Measurements from ENCODE around the gene SLC12A4.

The SLC12A4 gene

GRCh38 chr16:67930191-67930590 lies 38.2 kb downstream of the SLC12A4 start:
- no peak overlapping the region for H3K4me3 ChIP-seq (replicated peaks; ENCODE audit: low read depth, low read length)
- DNase-seq (ENCODE audit: low read depth), result no peak
- TF ChIP-seq, protein P1, sequence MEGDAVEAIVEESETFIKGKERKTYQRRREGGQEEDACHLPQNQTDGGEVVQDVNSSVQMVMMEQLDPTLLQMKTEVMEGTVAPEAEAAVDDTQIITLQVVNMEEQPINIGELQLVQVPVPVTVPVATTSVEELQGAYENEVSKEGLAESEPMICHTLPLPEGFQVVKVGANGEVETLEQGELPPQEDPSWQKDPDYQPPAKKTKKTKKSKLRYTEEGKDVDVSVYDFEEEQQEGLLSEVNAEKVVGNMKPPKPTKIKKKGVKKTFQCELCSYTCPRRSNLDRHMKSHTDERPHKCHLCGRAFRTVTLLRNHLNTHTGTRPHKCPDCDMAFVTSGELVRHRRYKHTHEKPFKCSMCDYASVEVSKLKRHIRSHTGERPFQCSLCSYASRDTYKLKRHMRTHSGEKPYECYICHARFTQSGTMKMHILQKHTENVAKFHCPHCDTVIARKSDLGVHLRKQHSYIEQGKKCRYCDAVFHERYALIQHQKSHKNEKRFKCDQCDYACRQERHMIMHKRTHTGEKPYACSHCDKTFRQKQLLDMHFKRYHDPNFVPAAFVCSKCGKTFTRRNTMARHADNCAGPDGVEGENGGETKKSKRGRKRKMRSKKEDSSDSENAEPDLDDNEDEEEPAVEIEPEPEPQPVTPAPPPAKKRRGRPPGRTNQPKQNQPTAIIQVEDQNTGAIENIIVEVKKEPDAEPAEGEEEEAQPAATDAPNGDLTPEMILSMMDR (IDR thresholded peaks at IDR 0.05; ENCODE audit: low read length, missing control alignments), result no peak

DNA sequence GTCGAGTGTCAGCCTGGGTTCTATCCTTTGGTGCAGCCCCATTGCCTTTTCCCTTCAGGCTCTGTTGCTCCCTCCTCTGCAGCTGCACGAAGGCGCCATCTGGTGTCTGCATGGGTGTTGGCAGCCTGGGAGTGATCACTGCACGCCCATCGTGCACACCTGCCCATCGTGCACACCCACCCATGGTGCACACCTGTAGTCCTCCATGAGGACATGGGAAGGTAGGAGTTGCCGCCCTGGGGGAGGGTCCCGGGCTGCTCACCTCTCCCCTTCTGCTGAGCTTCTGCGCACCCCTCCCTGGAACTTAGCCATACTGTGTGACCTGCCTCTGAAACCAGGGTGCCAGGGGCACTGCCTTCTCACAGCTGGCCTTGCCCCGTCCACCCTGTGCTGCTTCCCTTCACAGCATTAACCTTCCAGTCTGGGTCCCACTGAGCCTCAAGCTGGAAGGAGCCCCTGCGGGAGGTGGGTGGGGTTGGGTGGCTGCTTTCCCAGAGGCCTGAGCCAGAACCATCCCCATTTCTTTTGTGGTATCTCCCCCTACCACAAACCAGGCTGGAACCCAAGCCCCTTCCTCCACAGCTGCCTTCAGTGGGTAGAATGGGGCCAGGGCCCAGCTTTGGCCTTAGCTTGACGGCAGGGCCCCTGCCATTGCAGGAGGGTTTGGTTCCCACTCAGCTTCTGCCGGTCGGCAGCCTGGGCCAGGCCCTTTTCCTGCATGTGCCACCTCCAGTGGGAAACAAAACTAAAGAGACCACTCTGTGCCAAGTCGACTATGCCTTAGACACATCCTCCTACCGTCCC lies 39.7 kb downstream of the SLC12A4 start:
- no peak overlapping the region for H3K4me3 ChIP-seq (replicated peaks; ENCODE audit: low read depth, low read length)
- DNase-seq (ENCODE audit: low read depth), result peak; percentile 66
- TF ChIP-seq, protein P1 (IDR thresholded peaks at IDR 0.05; ENCODE audit: low read length, missing control alignments), result peak; percentile 93

GRCh38 chr16:67928147-67928546 lies 40.3 kb downstream of the SLC12A4 start:
- DNase-seq (ENCODE audit: low read depth), result no peak
- TF ChIP-seq, protein P1 (IDR thresholded peaks at IDR 0.05; ENCODE audit: low read length, missing control alignments), result no peak

DNA sequence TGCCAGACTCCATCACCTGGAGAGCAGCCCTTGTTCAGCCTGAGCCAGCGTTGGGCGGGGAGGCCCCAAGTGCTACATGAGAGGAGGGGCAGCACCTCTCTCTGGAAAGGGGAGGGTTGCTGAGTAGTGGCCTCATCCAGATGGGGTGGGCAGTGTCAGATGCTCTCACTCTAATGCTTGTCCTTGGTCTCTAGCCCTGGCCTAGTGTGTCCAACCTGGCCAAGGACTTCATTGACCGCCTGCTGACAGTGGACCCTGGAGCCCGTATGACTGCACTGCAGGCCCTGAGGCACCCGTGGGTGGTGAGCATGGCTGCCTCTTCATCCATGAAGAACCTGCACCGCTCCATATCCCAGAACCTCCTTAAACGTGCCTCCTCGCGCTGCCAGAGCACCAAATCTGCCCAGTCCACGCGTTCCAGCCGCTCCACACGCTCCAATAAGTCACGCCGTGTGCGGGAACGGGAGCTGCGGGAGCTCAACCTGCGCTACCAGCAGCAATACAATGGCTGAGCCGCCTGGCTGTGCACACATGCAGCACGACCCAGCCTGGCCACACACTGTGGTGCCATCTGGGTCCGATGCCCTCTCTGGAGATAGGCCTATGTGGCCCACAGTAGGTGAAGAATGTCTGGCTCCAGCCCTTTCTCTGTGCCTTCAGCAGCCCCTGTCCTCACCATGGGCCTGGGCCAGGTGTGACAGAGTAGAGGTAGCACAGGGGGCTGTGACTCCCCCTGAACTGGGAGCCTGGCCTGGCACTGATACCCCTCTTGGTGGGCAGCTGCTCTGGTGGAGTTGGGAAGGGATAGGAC lies 41.1 kb downstream of the SLC12A4 start:
- TF ChIP-seq, protein P1 (IDR thresholded peaks at IDR 0.05; ENCODE audit: low read length, missing control alignments), result no peak
- no peak for DNase-seq (ENCODE audit: low read depth)
- no peak overlapping the region for H3K4me3 ChIP-seq (replicated peaks; ENCODE audit: low read depth, low read length)

More at GRCh38 chr16:67928147-67928546, 40.3 kb downstream of the SLC12A4 start:
- no peak overlapping the region for H3K4me3 ChIP-seq (replicated peaks; ENCODE audit: low read depth, low read length)

- no peak overlapping the region for H3K4me3 ChIP-seq (replicated peaks; ENCODE audit: low read depth, low read length)
- TF ChIP-seq, protein P1 (IDR thresholded peaks at IDR 0.05; ENCODE audit: low read length, missing control alignments), result no peak
- no peak for DNase-seq (ENCODE audit: low read depth)
Observed at GRCh38 chr16:67926181-67926750, 42.2 kb downstream of the SLC12A4 start.

GRCh38 chr16:67924140-67924906 lies 44.1 kb downstream of the SLC12A4 start:
- H3K4me3 ChIP-seq (replicated peaks; ENCODE audit: low read depth, low read length), result no peak overlapping the region
- TF ChIP-seq, protein P1 (IDR thresholded peaks at IDR 0.05; ENCODE audit: low read length, missing control alignments), result no peak
- DNase-seq (ENCODE audit: low read depth), result no peak
